ENCODE measurements around the gene RETSAT.

RETSAT gene

DNA sequence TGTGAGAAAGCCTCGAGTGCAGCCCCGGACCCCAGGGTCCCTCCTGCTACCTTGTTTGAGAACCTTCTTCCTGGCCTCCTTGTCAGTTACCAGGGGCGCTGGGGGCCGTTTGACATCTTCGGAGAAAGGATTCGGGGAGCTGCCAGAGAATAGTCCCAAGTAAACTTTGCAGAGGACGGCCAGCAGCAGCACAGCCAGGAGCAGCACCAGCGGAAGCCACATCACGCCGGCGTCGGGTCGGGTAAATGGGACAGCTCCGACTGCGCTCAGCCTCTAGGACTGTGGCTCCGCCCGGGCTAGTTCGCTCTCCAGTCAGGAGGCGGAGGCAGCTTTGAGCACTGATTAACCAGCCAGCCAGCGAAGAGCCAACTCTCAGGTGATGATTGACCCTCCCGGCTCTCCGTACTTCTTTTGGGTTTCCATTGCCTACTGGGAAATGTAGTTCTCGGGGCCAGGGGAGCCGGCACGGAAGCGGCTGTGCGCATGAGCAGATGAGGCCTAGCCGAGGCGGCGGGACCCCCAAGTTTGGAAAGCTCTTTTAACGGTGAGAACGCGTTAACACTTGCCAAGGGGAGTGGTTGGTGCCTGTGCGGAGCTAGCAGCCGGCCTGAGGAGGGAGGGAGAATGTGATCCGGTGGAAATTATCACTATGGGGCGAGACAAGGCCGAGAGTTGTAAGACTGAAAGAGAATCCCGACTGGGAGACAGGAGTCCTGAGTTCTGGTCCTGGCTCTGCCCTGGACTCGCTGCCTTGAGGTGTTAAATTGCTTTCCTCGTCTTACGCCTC lies at the start of gene RETSAT, which contains the start of gene ELMOD3:
Gene RETSAT, minus strand, starts transcription at position 243 of the 787 bp plus-strand sequence. Its CDS starts 21 bp downstream, at position 222.
Gene ELMOD3, plus strand, starts transcription at position 484 of the 787 bp plus-strand sequence. CDS start 2,430 bp downstream, outside the sequence.
- peak; percentile 99 for DNase-seq
- in situ Hi-C loops (cut with MboI; ENCODE audit: low pct_unique_long_range_greater_than_20kb, low sequenced_read_pairs), result no loop called here

DNA sequence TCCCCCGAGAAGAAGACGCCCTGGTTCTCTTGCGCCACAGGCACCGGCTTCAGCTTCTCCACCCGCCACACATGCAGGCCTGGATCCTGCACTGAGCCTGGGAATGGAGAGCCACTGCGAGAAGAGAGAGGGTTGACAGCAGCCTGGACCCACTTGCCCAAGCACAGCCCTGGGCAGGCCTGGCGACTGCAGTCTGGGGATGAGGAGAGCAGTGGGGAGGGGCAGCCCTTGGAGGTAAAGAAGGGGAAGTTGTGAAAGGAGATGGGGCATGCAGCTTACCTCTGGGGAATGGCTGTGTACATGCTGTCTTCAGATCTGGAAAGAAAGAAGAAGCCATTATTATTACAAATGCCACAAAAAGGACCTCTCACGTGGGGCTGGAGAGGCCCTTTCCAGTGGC lies 47.5 kb upstream of the RETSAT start:
- peak; percentile 78 for DNase-seq
- in situ Hi-C loops (cut with MboI; ENCODE audit: low pct_unique_long_range_greater_than_20kb, low sequenced_read_pairs), result no loop called here

DNA sequence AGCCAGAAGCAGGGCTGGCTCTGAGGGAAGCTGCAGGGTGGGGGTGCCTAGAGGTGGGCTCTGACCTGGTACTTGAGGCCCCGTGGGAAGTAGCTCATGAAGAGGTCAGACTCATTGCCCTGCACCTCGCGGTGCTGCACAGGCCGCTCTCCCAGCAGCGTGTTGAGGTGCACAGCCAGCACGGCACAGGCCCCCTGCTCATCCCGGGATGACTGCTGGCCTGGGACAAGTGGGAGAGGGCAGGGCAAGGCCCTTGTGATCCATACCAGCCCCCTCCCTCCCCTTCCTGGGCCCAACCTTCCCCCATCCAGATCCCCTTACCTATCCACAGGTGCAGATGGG lies 47.1 kb upstream of the RETSAT start:
- in situ Hi-C loops (cut with MboI; ENCODE audit: low pct_unique_long_range_greater_than_20kb, low sequenced_read_pairs), result no loop called here

DNA sequence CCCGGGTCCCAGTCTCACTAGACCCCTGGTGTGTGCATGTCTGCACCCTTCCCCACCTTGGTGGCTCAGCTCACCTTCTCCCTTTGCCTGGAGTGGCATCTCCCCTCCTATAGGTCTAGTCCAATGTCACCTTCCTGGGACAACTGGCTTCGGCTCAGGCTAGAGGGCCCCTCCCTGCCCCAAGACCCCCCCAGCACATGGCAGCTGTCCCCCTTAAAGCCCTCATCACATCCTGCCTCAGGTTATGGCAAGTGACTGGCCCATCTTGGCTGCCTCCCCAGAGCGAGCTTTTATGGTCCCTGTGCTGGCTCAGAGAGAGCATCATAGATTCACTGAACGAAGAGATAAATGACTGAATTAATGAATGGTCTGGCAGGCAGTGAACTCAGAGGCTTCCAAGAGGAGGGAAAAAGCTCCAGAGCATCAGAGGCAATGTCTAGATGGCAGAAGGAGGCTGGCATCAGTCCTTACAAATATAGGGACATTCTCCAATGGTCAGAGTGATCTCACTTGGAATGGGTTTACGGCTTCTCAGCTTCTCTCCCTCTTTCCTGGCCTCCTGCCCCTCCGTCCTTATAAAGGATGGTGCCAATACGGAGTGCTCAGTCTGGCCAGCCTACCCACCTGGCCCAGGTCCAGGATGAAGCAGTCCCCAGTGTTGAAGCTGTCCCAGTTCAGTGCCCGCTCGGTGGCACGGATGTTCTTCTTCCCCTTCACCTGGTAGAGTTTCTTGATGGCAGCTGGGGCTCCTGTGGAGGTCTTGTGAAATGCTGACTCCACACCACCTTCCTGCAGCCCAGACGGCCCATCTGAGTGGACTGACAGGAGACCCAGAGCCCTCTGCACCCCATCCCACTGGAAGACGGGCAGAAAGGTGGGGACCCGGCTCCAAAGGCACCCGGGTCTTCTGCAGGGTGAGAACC lies 46.5 kb upstream of the RETSAT start:
- DNase-seq, result no peak
- in situ Hi-C loops (cut with MboI; ENCODE audit: low pct_unique_long_range_greater_than_20kb, low sequenced_read_pairs), result no loop called here

More for the DNA sequence above, 47.1 kb upstream of the RETSAT start:
- DNase-seq, result no peak

DNA sequence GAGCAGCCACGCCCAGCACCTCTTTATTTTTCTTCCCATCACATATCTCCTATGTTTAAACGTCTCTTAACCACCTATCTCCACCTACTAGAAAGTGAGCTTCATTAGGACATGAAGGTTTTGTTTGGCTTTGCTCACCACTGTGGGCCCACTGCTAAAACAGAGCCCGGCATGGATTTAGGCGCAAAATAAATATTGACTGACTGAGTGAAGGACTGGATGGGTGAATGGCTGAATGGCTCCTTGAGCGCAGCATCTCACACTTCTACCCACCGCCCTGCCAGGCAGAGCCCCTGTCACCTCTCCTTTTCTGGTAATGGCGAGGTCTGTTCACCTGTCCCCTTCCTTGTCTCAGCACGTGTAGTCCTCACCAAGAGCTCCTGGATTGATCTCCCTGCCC lies 45.7 kb upstream of the RETSAT start:
- in situ Hi-C loops (cut with MboI; ENCODE audit: low pct_unique_long_range_greater_than_20kb, low sequenced_read_pairs), result no loop called here
- no peak for DNase-seq

DNA sequence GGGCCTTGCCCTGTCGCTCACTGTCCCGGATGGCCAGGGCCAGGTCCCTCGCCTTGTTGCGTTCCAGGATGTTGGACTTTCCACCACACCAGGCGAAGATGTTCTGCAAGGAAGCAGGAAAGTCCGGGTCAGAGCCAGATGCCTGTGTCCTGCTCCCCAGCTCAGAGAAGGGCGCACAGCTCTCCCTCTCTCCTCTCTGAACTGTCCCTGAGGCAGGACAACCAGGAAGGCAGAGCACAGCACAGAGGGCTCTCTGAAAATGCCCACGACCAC lies 44.8 kb upstream of the RETSAT start:
- in situ Hi-C loops (cut with MboI; ENCODE audit: low pct_unique_long_range_greater_than_20kb, low sequenced_read_pairs), result no loop called here
- DNase-seq, result no peak

DNA sequence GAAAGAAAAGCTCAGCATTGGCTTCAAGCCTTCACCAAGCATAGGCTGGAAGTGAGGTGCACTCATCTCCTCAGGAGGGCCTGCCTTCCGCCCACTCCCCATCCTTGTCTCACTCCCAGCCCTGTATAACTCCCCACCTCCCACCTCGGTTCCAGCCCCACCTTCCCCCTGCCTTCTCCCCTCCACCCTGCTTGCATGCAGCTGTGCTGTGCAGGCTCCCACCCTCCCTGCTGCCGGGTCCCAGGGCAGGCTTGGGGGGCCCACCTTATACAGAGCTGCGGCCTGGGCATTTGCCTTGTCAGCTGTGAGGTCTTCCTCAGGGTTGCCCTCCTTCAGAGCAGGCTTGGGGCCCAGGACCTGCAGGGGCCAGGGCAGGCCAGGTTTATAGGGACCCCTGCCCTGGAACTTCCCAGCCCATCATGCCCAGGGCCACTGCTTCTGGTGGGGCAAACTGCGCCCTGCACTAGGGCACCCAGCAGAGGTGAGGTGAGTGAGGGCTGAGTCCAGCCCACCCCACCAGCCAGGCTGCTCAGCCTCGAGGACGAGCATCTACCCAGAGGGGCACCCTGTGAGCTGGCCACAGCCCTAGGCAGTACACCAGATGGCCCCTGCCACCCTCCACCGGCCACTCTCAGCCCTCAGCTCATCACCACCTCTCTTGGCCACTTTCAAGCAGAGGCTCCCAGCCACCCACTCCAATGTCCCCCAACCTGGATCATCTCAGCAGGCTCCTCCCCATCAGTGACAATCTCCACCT lies 44.3 kb upstream of the RETSAT start:
- no peak for DNase-seq
- in situ Hi-C loops (cut with MboI; ENCODE audit: low pct_unique_long_range_greater_than_20kb, low sequenced_read_pairs), result no loop called here

DNA sequence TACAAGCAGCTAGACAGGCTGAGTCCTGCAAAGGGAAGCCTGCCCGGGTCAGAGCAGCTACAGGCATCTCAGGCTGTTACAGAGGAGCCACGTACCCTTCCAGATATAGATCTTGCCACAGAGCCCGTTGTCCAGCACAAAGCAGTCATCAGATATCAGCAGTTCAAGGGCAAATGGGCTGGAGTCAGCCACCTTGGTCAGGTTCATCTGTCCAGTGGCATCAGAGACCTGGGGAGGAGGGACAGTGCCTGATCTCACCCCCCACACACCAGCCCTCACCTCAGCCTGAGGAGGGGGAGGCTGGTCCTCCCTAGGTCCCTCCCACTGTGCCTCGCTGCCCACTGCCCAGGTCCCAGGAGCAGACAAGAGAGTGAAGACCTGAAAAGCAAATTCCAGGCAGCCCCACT lies 43.6 kb upstream of the RETSAT start:
- in situ Hi-C loops (cut with MboI; ENCODE audit: low pct_unique_long_range_greater_than_20kb, low sequenced_read_pairs), result no loop called here
- DNase-seq, result no peak

DNA sequence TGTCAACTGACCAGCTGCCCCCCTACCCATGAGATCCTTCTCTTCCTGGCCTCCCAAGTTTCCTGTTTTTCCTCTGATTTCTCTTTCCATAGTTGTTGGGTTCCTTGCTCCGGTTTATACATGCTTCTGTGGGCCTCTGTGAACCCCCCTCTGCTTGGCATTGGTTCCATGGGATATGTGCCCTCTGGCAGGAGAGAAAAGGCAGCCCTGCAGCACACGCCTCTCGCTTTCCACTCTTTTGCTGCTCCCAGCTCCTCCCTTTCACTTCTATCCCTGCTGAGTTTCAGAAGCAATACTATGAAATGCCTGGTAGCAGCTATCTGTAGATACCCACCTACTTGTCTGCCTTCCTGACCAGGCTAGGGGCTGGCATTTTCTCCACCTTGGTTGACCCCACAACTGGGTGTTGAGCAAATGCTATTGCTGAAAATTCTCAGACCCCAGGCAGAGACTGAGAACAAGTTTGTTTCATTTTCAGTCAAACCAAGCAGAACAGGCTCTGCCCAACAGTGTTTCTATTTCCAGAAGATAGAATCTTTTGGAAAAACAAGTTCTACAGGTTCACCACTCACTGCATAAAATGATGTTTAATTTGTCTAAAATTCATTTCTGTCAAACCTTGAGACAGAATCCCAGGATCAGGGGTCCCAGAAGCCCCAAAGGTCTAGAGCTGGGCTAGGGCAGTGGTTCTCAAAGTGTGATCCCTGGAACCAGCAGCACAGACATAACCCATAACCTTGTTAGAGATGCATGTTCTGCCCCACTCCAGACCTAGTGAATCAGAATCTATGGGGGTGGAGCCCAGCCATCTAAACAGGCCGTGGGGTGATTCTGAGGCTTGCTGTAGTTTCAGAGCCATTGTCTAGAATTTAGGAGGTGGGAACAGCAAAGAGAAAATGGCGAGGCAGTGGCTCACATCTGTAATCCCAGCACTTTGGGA lies 42.5 kb upstream of the RETSAT start:
- in situ Hi-C loops (cut with MboI; ENCODE audit: low pct_unique_long_range_greater_than_20kb, low sequenced_read_pairs), result no loop called here
- DNase-seq, result no peak

DNA sequence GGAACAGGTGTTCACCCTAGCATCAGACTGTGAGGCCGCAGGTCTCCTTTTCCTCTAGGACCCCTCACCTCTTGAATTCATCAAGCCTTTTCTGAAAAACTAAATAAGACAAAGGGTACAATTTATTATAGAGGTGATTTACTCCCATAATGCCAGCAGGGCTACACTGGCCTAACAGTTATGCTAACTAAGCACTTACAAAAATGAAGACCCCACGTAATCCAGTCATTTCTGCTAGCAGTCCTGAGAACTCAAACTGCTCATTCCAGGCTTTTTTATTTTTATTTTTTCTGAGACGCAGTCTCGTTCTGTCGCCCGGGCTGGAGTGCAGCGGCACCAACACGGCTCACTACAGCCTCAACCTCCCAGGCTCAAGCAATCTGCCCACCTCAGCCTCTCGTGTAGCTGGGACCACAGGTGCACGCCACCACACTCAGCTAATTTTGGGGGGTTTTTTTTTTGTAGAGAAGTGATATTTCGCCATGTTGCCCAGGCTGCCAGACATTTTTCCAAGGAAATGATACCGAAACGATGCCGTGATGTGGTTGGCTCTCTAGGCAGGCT lies 41.7 kb upstream of the RETSAT start:
- DNase-seq, result no peak
- in situ Hi-C loops (cut with MboI; ENCODE audit: low pct_unique_long_range_greater_than_20kb, low sequenced_read_pairs), result no loop called here

DNA sequence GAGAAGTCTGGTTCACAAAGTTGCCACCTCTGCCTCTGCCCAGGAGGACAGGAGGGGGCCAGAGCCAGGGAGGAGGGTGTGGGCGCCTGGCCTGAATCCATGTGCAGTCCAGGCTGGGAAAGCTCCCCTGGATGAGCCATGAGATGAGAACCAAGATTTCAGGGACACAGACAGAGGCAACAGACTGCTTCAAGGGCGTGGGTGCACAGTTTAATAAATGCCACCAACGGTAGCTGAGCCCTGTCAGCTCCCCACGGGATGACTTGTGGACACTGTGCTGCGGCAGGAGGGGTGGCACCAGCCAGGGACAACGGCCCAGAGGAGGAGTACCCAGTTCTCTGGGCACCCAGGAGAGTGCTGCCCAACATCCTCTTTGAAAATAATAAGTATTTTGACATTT lies 40.6 kb upstream of the RETSAT start:
- in situ Hi-C loops (cut with MboI; ENCODE audit: low pct_unique_long_range_greater_than_20kb, low sequenced_read_pairs), result no loop called here
- no peak for DNase-seq

DNA sequence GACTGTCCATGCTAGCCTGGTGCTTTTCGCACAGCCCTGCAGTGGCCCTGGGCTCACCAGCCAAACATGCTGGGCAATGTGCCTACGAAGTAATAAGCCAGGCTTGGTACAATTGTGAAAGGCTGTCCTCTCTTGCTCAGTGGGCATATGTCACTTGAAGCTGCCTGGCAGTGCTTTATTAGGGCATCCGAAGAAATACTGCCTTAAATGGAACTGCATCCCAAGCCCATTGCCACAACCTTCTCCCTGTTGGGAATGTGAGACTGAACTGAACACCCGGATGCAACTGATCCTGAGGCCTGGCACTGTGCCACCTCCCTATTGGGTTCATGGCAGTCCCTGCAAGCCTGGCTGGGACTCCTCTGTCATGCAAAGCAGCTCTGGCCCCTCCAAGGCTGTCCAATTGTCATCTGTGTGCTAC lies 39.9 kb upstream of the RETSAT start:
- in situ Hi-C loops (cut with MboI; ENCODE audit: low pct_unique_long_range_greater_than_20kb, low sequenced_read_pairs), result no loop called here
- no peak for DNase-seq

DNA sequence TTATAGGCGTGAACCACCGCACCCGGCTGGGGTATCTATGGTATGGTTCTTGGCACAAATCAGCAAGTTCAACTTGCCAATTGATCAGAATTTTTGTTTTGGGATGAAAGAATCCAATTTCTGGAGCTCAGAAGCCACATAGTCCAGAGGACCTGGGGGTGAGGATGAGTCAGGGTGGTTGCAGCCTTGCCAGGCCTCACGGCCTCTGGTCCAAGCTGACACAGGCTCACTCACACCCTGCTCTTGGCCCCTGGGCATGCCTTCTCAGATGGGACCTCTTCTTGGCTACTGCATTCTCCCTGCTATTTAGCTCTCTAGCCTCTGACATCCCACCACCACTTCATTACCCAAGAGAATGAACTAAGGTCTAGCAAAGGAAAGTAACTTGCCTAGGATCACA lies 39.5 kb upstream of the RETSAT start:
- in situ Hi-C loops (cut with MboI; ENCODE audit: low pct_unique_long_range_greater_than_20kb, low sequenced_read_pairs), result no loop called here
- no peak for DNase-seq

DNA sequence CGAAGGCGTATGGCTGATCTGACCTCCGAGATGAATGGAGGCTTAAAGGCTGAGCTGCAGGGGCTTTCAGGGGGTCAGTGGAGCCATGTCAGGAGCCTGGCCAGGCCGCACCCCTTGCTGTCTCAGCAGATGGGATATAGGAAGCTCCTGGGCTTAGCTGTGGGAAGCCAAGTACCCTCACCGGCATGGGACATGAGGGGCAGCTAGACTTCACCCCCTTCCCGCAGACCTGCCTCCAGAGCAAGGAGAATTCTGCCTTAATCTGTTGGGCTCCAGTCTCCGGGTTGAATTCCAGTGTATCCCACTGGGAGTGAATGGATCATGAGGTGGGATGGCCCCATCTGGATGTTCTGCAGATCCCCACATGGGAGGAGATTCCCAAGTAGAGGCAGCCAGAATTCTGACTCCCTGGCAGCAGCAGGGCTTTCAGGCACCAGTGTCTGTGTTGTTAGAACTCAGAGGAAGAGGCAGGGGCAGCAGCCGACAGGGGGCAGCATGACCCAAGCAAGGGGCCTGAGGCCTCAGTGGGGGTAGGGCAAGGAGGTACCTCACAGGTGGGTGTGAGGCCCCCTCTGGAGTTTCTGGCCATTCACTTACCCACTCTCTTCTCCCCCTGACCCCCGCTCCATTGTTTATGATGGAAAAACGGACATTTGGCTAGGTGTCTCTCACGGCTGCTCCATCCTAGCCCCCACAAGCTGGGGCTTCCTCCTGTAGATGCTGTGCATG lies 36.8 kb upstream of the RETSAT start:
- DNase-seq, result peak; percentile 75

DNA sequence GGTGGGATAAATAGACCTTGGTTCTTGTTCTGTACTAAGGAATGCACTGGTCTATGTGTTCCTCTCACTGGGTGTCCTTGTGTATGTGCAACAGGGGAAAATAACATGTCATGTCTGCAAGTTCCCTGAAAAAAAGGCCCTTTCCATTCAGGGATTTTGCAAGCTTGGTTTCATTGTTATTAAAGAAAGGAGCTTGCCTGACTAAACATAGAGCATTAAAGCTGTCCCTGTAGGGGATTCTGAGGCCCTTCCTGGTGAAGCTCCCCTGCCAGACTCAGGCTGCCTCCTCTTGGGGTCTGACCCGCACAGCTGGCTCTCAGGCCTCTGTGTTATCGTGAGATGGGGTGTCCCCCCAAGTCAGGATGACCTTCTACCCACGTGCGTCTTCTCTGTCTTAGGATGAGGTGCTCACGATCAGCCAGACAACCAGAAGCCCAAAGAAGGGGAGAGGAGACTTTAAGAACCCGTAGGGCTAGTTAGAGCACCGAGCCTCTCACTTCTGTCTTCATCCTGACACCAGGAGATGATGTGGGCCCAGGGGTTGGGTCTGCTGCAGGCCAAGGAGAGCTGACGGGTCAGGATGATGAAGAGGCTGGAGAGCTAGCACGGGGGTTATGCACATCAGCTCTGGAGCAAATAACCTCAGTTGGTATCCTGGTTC lies 34.7 kb upstream of the RETSAT start:
- in situ Hi-C loops (cut with MboI; ENCODE audit: low pct_unique_long_range_greater_than_20kb, low sequenced_read_pairs), result no loop called here
- DNase-seq, result no peak

More for the DNA sequence above, 36.8 kb upstream of the RETSAT start:
- in situ Hi-C loops (cut with MboI; ENCODE audit: low pct_unique_long_range_greater_than_20kb, low sequenced_read_pairs), result no loop called here

DNA sequence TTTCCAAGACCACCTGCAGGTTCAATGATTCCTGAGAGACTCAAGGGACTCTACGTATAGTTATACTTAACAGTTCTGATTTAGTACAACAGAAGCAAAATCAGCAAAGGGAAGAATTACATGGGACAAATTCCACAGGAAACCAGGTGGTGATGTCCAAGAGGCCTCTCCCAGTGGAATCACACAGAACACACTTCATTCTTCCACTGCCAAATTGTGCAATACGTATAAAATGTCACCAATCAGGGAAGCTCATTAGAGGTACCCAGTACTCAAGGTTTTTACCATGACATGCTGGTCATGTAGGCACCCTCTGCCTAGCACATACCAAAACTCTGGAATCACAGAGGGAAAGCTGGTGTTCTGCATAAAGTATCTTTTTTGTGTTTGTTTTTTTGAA lies 33.4 kb upstream of the RETSAT start:
- no peak for DNase-seq
- in situ Hi-C loops (cut with MboI; ENCODE audit: low pct_unique_long_range_greater_than_20kb, low sequenced_read_pairs), result no loop called here

DNA sequence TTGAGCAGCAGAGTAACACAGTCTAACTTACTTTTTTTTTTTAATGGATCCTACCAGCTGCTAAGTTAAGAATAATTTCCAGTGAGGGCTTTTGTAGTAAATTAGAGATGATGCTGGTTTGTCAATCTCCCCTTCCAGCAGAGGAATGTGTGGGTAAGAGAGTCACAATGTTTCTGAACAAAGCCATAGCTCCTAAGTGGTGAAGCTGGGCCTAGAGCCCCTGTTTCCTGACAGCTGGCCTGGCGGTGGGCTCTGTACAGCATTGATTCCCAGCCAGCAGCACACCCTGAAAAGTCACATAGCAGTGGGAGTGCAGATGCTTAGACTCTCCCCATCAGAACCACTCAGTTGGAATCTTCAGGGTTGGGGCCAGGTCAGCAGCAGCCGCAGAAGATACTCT lies 31.4 kb upstream of the RETSAT start:
- no peak for DNase-seq
- in situ Hi-C loops (cut with MboI; ENCODE audit: low pct_unique_long_range_greater_than_20kb, low sequenced_read_pairs), result no loop called here
